ENCODE data around the gene MANEA.

MANEA gene

GRCh38 chr6:95649451-95649850 lies 72.1 kb downstream of the MANEA start:
- no peak overlapping the region for H3K27ac ChIP-seq (ENCODE audit: low read depth, low read length)
- no peaks in the 10 kb centered on the region for H3K36me3 ChIP-seq (ENCODE audit: control insufficient read depth, insufficient read depth, low read length)

DNA sequence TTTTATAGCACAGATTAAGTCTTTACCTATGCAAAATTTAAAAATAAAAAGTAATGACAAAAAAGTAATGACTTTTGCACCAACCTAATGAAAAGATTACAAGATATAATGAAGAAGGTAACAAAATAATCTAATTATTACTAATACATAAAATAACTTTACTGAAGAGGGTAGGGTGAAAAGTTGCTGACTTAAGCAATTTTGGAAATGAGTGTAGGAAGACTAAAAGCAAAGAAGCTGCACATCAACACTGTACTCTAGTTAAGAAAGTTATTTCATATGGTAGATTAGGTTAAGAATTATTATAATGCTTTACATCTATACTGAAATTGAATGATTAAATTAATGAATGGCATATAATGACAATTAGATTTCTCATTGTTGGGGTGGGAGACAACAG lies 76.8 kb downstream of the MANEA start:
- no peak overlapping the region for H3K27ac ChIP-seq (ENCODE audit: low read depth, low read length)
- peaks cover 9% of the 10 kb centered on the region; the same call in 1 of the 2 replicates for H3K9me3 ChIP-seq (ENCODE audit: control insufficient read depth, insufficient read depth, low read depth, low read length)
- no peak overlapping the region for H3K4me3 ChIP-seq (ENCODE audit: low read depth, low read length)
- H3K9ac ChIP-seq (ENCODE audit: low read length) = no peak overlapping the region
- H3K36me3 ChIP-seq (ENCODE audit: control insufficient read depth, insufficient read depth, low read length) = no peaks in the 10 kb centered on the region
- no peaks in the 10 kb centered on the region for H3K4me1 ChIP-seq (ENCODE audit: control insufficient read depth, insufficient read depth, low read length)
- H3K27me3 ChIP-seq (ENCODE audit: control insufficient read depth, insufficient read depth, low read length) = no peaks in the 10 kb centered on the region

More at GRCh38 chr6:95649451-95649850, 72.1 kb downstream of the MANEA start:
- H3K4me1 ChIP-seq (ENCODE audit: control insufficient read depth, insufficient read depth, low read length) = no peaks in the 10 kb centered on the region
- H3K9me3 ChIP-seq (ENCODE audit: control insufficient read depth, insufficient read depth, low read depth, low read length) = peaks cover 13% of the 10 kb centered on the region; the same call in 1 of the 2 replicates
- no peaks in the 10 kb centered on the region for H3K27me3 ChIP-seq (ENCODE audit: control insufficient read depth, insufficient read depth, low read length)
- H3K9ac ChIP-seq (ENCODE audit: low read length) = no peak overlapping the region
- no peak overlapping the region for H3K4me3 ChIP-seq (ENCODE audit: low read depth, low read length)

GRCh38 chr6:95658886-95659285 lies 81.6 kb downstream of the MANEA start:
- no peaks in the 10 kb centered on the region for H3K27me3 ChIP-seq (ENCODE audit: control insufficient read depth, insufficient read depth, low read length)
- H3K9ac ChIP-seq (ENCODE audit: low read length) = no peak overlapping the region
- H3K36me3 ChIP-seq (ENCODE audit: control insufficient read depth, insufficient read depth, low read length) = no peaks in the 10 kb centered on the region
- H3K4me3 ChIP-seq (ENCODE audit: low read depth, low read length) = no peak overlapping the region
- H3K27ac ChIP-seq (ENCODE audit: low read depth, low read length) = no peak overlapping the region
- H3K4me1 ChIP-seq (ENCODE audit: control insufficient read depth, insufficient read depth, low read length) = no peaks in the 10 kb centered on the region
- H3K9me3 ChIP-seq (ENCODE audit: control insufficient read depth, insufficient read depth, low read depth, low read length) = no peaks in the 10 kb centered on the region

All from HUES6 (cell line).